ENCODE measurements around the gene RNF187.

- TF ChIP-seq IKZF1 (IDR thresholded peaks at IDR 0.05): no peak
- TF ChIP-seq TBL1XR1 (IDR thresholded peaks at IDR 0.05; ENCODE audit: borderline replicate concordance, low read length, partially characterized antibody): no peak
- no peak for TF ChIP-seq POLR2A (IDR thresholded peaks at IDR 0.05; ENCODE audit: insufficient read depth in 1 of 2, low read depth in 2 of 2, low read length in 2 of 2)
- TF ChIP-seq, protein P1, sequence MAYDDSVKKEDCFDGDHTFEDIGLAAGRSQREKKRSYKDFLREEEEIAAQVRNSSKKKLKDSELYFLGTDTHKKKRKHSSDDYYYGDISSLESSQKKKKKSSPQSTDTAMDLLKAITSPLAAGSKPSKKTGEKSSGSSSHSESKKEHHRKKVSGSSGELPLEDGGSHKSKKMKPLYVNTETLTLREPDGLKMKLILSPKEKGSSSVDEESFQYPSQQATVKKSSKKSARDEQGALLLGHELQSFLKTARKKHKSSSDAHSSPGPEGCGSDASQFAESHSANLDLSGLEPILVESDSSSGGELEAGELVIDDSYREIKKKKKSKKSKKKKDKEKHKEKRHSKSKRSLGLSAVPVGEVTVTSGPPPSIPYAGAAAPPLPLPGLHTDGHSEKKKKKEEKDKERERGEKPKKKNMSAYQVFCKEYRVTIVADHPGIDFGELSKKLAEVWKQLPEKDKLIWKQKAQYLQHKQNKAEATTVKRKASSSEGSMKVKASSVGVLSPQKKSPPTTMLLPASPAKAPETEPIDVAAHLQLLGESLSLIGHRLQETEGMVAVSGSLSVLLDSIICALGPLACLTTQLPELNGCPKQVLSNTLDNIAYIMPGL (CRISPR knock-in tag; IDR thresholded peaks at IDR 0.05; ENCODE audit: borderline replicate concordance in 1 of 2, low read depth in 1 of 2): no peak
- TF ChIP-seq, protein P2, sequence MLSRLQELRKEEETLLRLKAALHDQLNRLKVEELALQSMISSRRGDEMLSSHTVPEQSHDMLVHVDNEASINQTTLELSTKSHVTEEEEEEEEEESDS (CRISPR knock-in tag; IDR thresholded peaks at IDR 0.05; ENCODE audit: borderline replicate concordance): no peak
- TF ChIP-seq, protein P3, sequence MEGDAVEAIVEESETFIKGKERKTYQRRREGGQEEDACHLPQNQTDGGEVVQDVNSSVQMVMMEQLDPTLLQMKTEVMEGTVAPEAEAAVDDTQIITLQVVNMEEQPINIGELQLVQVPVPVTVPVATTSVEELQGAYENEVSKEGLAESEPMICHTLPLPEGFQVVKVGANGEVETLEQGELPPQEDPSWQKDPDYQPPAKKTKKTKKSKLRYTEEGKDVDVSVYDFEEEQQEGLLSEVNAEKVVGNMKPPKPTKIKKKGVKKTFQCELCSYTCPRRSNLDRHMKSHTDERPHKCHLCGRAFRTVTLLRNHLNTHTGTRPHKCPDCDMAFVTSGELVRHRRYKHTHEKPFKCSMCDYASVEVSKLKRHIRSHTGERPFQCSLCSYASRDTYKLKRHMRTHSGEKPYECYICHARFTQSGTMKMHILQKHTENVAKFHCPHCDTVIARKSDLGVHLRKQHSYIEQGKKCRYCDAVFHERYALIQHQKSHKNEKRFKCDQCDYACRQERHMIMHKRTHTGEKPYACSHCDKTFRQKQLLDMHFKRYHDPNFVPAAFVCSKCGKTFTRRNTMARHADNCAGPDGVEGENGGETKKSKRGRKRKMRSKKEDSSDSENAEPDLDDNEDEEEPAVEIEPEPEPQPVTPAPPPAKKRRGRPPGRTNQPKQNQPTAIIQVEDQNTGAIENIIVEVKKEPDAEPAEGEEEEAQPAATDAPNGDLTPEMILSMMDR (CRISPR knock-in tag; IDR thresholded peaks at IDR 0.05): no peak
- TF ChIP-seq ZNF354B (CRISPR knock-in tag; IDR thresholded peaks at IDR 0.05): no peak
- no peak for TF ChIP-seq REST (IDR thresholded peaks at IDR 0.05; ENCODE audit: borderline replicate concordance in 1 of 2, low read depth in 1 of 2, low read length in 2 of 2)
- no peak for TF ChIP-seq NCOA1 (CRISPR knock-in tag; IDR thresholded peaks at IDR 0.05)
Measured at GRCh38 chr1:228493141-228494043, 6.2 kb downstream of the RNF187 start.
